GM10266 (cell line): ENCODE measurements around the gene ANTXR1.

ENCODE experiments used
- DNase-seq: peaks from one replicate; pipeline ENCODE4 v3.0.0; 2012; ENCODE audit errors: extremely low spot score
- TF ChIP-seq, protein P1 (sequence below): IDR thresholded peaks from 2 replicates; pipeline ENCODE4 v1.5.1; 2012; ENCODE audit warnings: mild to moderate bottlenecking, low read depth; ENCODE audit not compliant: control insufficient read depth, insufficient read depth; ENCODE audit errors: missing control alignments

Gene ANTXR1

DNA sequence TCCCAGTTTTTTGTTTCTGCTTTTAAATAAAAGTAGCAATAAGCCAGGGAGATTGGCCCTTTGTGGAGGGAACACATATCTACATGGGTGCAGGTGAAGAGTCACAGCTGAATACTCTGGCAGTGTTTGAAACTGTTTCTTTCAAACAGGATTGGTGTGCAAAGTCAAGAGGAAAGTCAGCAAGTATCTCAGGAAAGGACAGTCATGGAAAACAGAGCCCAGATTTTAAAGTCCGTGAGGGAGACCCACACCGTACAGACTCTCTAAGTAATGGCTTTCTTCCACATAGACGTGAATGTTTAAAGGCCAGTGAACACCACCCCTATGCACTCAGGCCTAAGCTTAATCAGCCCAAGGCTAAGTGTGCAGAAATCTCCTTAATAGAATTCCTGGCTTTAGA is 278.7 kb downstream of the ANTXR1 start:
- TF ChIP-seq, protein P1, sequence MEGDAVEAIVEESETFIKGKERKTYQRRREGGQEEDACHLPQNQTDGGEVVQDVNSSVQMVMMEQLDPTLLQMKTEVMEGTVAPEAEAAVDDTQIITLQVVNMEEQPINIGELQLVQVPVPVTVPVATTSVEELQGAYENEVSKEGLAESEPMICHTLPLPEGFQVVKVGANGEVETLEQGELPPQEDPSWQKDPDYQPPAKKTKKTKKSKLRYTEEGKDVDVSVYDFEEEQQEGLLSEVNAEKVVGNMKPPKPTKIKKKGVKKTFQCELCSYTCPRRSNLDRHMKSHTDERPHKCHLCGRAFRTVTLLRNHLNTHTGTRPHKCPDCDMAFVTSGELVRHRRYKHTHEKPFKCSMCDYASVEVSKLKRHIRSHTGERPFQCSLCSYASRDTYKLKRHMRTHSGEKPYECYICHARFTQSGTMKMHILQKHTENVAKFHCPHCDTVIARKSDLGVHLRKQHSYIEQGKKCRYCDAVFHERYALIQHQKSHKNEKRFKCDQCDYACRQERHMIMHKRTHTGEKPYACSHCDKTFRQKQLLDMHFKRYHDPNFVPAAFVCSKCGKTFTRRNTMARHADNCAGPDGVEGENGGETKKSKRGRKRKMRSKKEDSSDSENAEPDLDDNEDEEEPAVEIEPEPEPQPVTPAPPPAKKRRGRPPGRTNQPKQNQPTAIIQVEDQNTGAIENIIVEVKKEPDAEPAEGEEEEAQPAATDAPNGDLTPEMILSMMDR = no peak
- DNase-seq = no peak

DNA sequence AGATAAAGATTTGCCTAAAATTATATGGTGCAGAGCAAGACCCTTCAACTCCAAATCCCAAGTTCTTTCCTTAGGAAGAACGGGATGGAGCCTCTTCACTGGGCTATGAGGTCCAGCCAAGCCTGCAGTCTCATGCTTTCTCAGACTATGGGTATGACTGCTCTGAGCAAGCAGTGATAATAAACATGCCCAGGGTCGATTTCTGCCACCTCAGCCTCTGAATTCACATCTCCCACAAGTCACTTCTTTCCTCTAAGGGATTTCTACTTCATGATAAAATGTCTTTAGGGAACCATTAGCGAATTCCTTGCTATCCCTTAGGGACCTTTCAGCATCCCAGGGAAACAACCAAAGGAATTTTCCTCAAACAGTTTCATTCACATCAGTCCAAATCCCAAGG is 279.3 kb downstream of the ANTXR1 start:
- TF ChIP-seq, protein P1 = no peak
- DNase-seq = no peak

DNA sequence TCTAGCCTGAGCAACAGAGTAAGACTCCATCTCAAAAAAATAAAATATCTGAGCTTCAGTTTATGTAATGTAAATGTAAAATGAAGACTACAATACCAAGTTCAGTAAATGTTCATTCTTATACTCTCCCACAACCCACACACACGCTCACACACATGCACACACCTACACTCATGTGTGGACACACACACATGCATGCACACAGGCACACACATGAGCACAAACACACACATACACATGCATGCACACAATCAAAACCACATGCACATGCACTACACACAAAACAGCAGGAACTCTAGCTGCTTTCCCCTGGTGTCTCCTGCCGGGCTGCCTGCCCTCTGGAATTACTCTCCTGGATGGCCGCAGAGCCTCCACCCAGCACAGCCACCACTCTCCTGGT is 283.4 kb downstream of the ANTXR1 start:
- TF ChIP-seq, protein P1 = no peak
- DNase-seq = no peak

DNA sequence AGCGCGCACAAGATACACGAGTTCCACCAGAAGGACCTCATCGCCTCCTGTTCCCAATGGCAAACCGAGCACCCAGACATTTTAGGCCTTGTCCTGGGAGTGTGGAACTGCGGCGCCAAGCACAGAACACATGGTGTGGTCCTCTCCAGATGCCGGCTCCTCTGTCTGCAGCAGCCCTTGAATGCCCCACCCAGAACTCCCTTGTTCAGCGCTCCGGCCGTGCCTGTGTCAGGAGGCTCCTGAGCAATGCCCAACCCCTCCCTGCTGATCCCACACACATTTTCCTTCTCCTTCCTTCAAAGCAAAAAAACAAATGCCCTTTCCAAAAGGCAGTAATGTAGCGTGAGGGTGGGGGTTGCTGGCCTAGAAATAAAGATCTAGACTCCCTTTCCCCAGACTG is 284.2 kb downstream of the ANTXR1 start:
- TF ChIP-seq, protein P1 = no peak

DNA sequence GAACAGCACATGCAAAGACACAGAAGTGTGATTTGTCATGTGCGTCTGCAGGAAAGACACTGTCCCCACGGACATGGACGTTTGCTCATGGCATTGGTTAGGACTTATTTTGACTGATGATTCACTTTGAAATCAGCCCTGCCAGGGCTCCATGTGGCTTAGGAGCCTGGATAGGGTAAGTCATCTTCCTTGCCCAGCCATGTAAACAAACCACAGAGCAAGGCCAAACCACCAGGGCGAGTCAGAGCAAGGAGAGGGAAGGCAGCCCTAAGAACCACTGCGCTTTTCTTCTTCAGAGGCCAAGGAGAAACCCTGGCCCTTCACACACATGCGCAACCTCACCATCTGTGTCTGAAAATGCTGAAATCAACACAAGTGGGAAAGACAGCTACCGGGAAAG is 285.3 kb downstream of the ANTXR1 start:
- TF ChIP-seq, protein P1 = no peak
- DNase-seq = no peak

More for the DNA sequence above, 284.2 kb downstream of the ANTXR1 start:
- no peak for DNase-seq

DNA sequence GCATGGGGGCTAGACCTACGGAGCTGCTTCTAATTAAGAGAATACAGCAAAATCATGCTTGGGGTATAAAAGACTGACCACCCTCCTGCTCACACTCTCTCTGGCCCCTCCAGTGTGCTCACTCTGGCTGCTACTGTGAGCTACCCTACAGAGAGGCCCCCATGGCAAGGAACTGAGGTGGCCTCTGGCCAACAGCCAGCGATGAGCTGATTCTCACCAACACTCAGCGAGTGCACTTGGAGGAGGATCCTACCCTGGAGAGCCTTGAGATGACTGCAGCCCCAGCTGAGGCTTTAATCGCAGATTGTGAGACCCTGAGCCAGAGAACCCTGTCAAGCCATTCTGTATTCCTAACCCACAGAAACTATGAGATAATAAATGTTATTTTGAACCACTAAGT is 285.9 kb downstream of the ANTXR1 start:
- TF ChIP-seq, protein P1 = no peak

More for the DNA sequence above, 285.9 kb downstream of the ANTXR1 start:
- DNase-seq = no peak
